ENCODE data around the gene ZNF148. TPM values are rescaled to one million over a fixed set of nuclear protein-coding genes. Genes with fewer than 3 reads are reported as not detected.

ZNF148 gene
- total RNA-seq, 1 experiment from 2014 or later, result 55.8 TPM

DNA sequence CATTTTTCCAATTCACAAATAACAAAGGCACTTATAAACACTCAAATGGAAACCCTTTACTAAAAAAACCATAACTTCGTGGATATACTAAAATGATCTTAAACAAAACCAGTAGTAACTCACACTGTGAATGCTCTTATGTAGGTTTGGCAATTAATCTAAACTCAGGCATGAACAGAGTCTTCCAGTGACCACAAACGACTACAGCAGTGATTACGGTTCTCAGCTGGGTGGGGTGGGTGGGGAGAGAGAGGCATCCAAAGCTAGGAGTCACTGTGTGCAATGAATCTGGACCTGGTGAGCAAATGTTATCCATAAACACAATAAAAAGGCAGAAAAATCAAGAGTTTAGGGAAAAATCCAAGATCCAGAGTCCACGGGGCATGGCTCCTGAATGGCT lies 183.9 kb downstream of the ZNF148 start:
- no peaks in the 10 kb centered on the region for H3K27me3 ChIP-seq (ENCODE audit: control insufficient read depth, insufficient read depth, low read length)
- TF ChIP-seq, protein P1, sequence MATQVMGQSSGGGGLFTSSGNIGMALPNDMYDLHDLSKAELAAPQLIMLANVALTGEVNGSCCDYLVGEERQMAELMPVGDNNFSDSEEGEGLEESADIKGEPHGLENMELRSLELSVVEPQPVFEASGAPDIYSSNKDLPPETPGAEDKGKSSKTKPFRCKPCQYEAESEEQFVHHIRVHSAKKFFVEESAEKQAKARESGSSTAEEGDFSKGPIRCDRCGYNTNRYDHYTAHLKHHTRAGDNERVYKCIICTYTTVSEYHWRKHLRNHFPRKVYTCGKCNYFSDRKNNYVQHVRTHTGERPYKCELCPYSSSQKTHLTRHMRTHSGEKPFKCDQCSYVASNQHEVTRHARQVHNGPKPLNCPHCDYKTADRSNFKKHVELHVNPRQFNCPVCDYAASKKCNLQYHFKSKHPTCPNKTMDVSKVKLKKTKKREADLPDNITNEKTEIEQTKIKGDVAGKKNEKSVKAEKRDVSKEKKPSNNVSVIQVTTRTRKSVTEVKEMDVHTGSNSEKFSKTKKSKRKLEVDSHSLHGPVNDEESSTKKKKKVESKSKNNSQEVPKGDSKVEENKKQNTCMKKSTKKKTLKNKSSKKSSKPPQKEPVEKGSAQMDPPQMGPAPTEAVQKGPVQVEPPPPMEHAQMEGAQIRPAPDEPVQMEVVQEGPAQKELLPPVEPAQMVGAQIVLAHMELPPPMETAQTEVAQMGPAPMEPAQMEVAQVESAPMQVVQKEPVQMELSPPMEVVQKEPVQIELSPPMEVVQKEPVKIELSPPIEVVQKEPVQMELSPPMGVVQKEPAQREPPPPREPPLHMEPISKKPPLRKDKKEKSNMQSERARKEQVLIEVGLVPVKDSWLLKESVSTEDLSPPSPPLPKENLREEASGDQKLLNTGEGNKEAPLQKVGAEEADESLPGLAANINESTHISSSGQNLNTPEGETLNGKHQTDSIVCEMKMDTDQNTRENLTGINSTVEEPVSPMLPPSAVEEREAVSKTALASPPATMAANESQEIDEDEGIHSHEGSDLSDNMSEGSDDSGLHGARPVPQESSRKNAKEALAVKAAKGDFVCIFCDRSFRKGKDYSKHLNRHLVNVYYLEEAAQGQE (IDR thresholded peaks at IDR 0.05; ENCODE audit: insufficient read depth in 1 of 2, low read depth in 2 of 2, low read length in 1 of 2), result no peak
- TF ChIP-seq TCF7L2 (IDR thresholded peaks at IDR 0.05; ENCODE audit: low read depth, low read length), result no peak
- TF ChIP-seq SIN3A (IDR thresholded peaks at IDR 0.05; ENCODE audit: borderline replicate concordance, insufficient read depth, low read depth, low read length), result no peak
- TF ChIP-seq, protein P2, sequence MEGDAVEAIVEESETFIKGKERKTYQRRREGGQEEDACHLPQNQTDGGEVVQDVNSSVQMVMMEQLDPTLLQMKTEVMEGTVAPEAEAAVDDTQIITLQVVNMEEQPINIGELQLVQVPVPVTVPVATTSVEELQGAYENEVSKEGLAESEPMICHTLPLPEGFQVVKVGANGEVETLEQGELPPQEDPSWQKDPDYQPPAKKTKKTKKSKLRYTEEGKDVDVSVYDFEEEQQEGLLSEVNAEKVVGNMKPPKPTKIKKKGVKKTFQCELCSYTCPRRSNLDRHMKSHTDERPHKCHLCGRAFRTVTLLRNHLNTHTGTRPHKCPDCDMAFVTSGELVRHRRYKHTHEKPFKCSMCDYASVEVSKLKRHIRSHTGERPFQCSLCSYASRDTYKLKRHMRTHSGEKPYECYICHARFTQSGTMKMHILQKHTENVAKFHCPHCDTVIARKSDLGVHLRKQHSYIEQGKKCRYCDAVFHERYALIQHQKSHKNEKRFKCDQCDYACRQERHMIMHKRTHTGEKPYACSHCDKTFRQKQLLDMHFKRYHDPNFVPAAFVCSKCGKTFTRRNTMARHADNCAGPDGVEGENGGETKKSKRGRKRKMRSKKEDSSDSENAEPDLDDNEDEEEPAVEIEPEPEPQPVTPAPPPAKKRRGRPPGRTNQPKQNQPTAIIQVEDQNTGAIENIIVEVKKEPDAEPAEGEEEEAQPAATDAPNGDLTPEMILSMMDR (IDR thresholded peaks at IDR 0.05), result no peak
- TF ChIP-seq POLR2AphosphoS5 (IDR thresholded peaks at IDR 0.05; ENCODE audit: low read depth, low read length), result no peak
- intact Hi-C loops (cut with micrococcal nuclease; ENCODE audit: unreplicated experiment) (no loop called here), in situ Hi-C loops (cut with HindIII; ENCODE audit: low pct_unique_long_range_greater_than_20kb, low sequenced_read_pairs) (no loop called here)
- peaks cover 2% of the 10 kb centered on the region; the same call in 1 of the 2 replicates for H3K4me1 ChIP-seq (ENCODE audit: control insufficient read depth, insufficient read depth, low read length)
- ChIA-PET POLR2A (no interaction called here), CTCF (no interaction called here)
- ATAC-seq, result no peak
- no peak overlapping the region for H3K27ac ChIP-seq (ENCODE audit: low read length)
- DNase-seq (ENCODE audit: low read depth, low spot score), result no peak
- H3K9me3 ChIP-seq (ENCODE audit: control insufficient read depth, insufficient read depth, low read depth, low read length), result no peaks in the 10 kb centered on the region
- no peak overlapping the region for H3K4me3 ChIP-seq (ENCODE audit: low read depth in 2 of 2, low read length in 2 of 2)
- no peaks in the 10 kb centered on the region for H3K36me3 ChIP-seq (ENCODE audit: control insufficient read depth, insufficient read depth, low read length)
- BruUV-seq (replicated peaks), result no TSS peak

DNA sequence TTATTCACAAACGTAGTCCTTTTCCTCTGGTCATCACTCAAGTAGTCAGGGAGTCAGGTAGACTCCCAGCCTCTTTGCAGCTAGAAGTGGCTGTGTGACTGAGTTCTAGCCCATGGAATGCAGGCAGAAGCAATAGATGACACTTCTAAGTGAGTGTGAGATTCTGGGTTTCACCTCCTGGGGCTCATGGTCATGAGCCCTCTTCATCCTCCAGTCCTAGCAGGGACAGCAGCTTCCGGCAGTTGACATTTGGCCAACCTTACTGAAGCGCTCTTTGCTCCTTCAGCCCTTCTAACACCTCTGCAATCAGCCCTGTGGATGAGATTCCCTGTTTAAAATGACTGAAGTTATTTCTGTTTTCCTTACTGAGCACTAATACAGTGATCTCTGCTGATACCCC lies 184.3 kb downstream of the ZNF148 start:
- in situ Hi-C loops (cut with HindIII; ENCODE audit: low pct_unique_long_range_greater_than_20kb, low sequenced_read_pairs), result no loop called here
- CTCF ChIA-PET, result no interaction called here
- Histone ChIP-seq H3K27me3 (ENCODE audit: control insufficient read depth, insufficient read depth, low read length) (no peaks in the 10 kb centered on the region), H3K9me3 (ENCODE audit: control insufficient read depth, insufficient read depth, low read depth, low read length) (no peaks in the 10 kb centered on the region), H3K4me1 (ENCODE audit: control insufficient read depth, insufficient read depth, low read length) (peaks cover 2% of the 10 kb centered on the region; the same call in 1 of the 2 replicates), H3K27ac (ENCODE audit: low read length) (no peak overlapping the region), H3K4me3 (ENCODE audit: low read depth in 2 of 2, low read length in 2 of 2) (no peak overlapping the region), H3K36me3 (ENCODE audit: control insufficient read depth, insufficient read depth, low read length) (no peaks in the 10 kb centered on the region)
- POLR2A ChIA-PET, result no interaction called here
- TF ChIP-seq, protein P2 (IDR thresholded peaks at IDR 0.05), result no peak
- TF ChIP-seq, protein P1 (IDR thresholded peaks at IDR 0.05; ENCODE audit: insufficient read depth in 1 of 2, low read depth in 2 of 2, low read length in 1 of 2), result no peak
- TF ChIP-seq SIN3A (IDR thresholded peaks at IDR 0.05; ENCODE audit: borderline replicate concordance, insufficient read depth, low read depth, low read length) (no peak), TCF7L2 (IDR thresholded peaks at IDR 0.05; ENCODE audit: low read depth, low read length) (no peak), POLR2AphosphoS5 (IDR thresholded peaks at IDR 0.05; ENCODE audit: low read depth, low read length) (no peak)
- DNase-seq (ENCODE audit: low read depth, low spot score) (no peak), ATAC-seq (no peak)
- no TSS peak for BruUV-seq (replicated peaks)
- intact Hi-C loops (cut with micrococcal nuclease; ENCODE audit: unreplicated experiment), result no loop called here
